Femur (tissue), 1 donor: ENCODE measurements around the gene FAM78A.

Experiments used
- DNase-seq: peaks from one replicate; pipeline ENCODE4 v3.0.0-alpha.2; 2017

FAM78A gene

DNA sequence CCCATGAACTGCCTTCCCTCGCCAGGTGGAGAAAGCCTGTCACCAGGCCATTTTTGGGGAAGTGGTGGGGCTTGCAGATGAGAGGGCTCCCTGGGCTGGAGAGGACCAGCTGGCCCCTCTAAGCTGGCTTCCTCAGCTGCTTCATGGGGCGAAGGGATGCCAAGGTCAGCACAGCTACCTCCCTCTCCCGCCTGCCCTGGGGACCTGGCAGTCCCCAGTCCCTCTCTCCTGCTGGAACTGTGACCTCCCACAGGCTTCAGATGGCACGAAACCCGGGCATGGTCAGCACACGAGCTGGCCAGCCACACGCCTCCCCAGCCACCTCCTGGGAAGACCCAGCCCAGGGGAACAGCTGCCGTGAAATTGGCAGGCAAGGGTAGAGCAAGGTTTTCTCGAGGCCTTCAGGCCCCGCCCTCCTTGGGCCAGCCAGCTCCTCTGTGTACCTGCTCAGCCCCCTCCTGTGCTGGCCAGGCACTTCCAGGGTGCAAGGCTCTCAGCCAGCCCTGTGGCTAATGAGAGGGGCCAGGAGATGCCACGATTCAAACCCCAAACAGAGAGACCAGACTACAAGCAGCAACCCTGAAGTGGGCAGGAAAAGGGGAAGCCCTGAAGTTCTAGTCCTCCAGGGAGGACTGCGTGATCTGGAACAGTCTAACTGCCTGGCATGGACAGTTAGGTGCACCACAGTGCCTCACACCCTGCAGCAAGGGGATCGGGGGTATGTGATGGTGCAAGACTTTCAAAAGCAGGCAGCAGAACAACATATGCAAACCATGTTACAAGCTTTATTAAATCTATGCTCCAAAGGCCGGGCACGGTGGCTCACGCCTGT, 26.1 kb upstream of the FAM78A start:
- peak; percentile 38 for DNase-seq

DNA sequence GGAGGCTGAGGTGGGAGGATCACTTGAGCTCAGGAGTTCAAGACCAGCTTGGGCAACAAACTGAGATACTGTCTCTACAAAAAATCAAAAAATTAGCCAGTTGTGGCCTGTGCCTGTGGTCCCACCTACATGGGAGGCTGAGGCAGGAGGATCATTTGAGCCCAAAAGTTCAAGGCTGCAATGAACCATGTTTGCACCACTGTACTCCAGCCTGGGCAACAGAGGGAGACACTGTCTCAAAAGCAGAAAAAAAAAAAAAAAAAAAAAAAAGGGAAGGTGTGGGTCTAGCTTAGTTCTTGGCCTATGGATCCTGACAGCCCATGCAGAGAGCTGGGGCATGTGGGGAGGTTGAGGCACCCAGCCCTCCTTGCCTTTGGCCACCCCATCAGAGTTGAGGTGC, 24.1 kb upstream of the FAM78A start:
- no peak for DNase-seq

DNA sequence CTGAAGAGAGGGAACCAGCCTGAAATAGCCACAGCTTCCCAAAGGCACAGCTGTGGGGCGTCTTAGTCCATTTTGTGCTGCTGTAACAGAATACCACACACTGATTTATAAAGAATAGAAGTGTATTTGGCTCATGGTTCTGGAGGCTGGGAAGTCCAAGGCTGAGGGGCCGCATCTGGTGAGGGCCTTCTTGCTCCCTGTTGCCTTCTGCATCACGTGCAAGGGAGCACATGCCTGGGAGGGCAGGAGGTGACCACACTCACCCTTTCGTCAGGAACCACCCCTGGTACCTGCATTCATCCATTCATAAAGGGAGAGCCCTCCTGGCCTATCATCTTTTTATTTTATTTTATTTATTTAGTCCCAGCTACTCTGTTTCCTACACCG, 23.6 kb upstream of the FAM78A start:
- DNase-seq = no peak

GRCh38 chr9:131299346-131299960, 23.1 kb upstream of the FAM78A start:
- peak; percentile 54 for DNase-seq

- peak; percentile 12 for DNase-seq
Measured at GRCh38 chr9:131298816-131299215, 22.5 kb upstream of the FAM78A start.

DNA sequence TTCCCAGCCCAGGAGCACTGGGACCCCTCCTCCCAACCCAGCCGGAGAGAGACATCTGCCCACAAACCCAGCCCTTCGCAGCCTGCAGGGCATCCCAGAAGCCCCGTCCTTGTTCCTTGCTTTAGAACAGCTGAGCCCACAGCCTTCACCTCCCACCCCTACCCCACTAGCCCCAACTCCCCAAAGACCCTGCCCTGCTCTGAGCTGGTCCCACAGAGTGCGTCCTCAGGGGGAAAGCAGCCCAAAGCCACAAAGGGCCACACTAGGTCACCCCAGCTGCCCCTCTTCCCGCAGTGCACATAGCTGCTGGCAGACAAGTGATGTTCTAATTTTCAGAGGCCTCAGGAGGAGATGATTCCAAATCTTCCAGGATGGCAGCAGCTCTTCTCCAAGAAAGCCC, 22.0 kb upstream of the FAM78A start:
- DNase-seq = no peak

DNA sequence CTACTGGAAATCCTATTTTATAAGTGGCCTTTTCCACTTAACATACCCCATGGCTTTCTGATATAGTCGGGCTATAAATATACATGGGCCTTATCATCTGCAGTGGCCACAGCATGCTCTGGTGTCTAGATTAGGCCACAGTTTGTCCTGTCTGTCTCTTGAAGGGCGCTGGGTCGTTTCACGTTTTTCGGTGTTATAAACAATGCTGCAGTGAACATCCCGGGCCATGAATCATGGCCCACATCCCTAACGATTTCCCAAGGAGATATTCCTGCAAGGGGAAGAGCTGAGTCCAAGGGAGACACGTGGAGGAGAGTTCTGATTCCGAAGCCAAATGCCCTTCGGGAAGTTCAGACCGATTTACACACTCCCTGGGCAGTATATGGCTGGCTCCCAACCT, 21.6 kb upstream of the FAM78A start:
- DNase-seq = peak; percentile 13

DNA sequence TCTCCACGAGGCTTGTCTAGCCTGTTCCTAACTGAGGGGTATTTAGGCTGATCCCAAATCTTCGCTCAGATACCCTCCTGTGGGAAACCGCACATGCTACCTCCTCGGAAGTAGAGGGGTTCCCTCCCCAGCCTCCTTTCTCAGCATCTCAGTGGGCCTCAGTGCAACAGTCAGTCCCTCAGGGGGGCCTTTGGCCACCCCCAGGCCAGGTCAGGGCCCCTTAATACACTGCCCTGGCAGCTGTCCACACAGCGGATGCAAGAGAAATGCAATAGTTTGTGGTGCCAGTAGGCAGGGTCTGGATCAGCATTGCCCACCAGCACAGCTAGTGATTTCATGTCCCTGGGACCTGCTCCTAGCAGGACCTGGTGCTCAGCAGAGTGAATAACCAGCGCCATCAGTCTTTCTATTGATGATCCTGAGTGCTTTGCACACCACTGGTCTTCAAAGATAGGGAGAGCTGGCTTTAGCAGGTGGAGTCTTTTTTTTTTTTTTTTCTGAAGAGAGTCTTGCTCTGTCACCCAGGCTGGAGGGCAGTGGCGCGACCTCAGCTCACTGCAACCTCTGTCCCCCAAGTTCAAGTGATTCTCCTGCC, 20.7 kb upstream of the FAM78A start:
- peak; percentile 11 for DNase-seq

- DNase-seq = no peak
Measured at GRCh38 chr9:131296460-131296859, 20.1 kb upstream of the FAM78A start.

DNA sequence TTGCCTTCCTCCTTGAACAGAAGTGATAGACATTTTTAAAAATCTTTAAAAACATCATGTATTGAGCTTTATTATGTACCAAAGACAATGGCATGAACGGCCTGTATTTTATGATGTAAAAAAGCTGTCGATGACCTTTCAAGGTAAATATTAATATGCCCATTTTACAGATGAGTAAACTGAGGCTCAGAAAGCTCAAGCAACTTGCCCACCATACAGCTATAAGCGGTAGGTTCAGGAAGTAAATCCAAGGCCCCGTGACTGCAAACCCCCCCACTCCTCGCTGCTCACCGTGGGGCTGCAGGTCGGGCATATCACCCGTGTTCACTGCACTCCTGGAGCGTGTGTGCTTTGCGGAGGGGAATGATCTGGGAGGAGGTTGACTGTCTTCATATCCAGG, 16.6 kb upstream of the FAM78A start:
- DNase-seq = no peak

DNA sequence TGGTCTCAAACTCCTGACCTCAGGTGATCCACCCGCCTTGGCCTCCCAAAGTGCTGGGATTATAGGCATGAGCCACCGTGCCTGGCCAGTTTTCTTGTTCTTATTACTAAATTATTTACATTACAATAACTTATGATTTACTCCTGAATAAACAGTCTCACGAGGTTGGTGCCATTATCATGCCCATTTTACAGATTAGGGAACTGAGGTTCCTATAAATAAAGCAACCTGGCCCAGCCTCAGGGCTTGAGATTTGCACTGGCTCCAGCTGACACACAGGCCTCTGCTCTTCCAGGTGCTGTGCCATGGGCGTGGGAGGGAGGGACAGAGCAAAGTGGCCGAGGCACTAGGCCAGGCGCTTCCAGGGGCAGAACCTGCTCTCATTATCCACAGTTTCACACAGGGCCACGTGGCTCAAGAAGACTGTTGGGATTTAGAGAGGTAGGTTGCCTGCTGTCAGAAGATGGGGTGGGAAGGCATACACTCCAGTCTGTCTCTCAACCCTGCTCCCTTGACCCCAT, 15.5 kb upstream of the FAM78A start:
- DNase-seq = no peak

GRCh38 chr9:131290767-131291370, 14.6 kb upstream of the FAM78A start:
- no peak for DNase-seq

DNA sequence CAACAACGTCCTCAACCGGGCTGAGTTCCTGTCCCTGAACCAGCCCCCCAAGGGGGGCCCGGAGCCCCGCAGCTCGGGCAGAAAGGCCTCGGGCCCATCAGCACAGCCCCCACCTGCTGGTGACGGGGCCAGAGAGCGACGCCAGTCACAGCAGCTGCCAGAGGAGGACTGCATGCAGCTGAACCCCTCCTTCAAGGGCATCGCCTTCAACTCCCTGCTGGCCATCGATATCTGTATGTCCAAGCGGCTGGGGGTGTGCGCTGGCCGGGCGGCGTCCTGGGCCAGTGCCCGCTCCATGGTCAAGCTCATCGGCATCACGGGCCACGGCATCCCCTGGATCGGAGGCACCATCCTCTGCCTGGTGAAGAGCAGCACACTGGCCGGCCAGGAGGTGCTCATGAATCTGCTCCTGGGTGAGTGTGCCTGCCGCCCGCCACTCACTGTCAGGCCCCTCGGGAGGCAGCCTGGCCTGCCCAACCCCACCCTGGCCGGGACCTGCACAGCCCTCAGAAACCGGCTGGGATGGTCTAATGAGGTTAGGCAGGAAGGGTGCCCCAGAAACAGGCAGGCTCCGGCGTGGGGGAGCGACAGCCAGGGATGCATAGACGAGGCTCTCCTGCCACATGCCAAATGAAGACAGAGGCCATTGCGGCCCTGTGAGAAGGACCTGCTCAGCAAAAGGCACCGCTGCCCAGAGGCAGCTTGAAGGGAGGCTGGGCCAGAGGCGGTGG, 13.9 kb upstream of the FAM78A start:
- peak; percentile 61 for DNase-seq

DNA sequence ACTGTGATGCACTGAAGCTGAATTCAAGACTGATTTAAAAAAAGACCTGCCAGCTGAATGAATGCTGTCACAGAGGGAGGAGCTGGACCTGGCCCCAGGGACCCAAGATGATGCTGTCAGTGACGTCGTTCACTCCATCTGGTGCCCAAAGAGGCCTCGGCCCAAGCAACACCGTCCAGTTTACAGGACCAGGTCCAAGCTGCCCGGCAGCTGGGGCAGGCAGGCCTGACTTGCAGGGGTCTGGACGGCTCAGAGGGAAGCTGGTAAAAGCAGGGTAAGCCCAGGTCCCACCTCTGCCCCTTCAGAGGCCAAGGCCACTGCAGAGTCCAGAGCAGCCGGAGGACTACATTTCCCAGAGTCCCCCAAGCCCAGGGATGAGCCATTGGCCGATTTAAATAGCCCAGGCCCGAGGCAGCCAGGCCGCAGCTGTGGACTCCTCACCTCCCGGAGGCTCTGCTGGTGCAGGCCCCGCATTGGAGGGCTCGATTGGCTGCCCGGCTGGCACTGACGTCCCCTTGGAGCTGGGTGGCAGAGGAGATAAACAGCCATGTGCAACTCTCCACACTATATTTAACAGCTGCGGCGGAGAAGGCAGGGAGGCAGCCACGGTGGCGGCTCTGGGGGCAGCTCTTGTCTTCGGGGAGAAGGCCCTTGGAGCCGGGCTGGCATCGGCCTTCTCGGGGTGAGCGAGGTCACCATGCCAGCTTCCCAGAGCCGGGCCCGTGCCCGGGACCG, 13.2 kb upstream of the FAM78A start, which contains the start of gene PLPP7:
Gene PLPP7, plus strand, starts transcription at position 423 of the 735 bp plus-strand sequence. Its CDS starts 275 bp downstream, at position 698.
- DNase-seq = peak; percentile 85

GRCh38 chr9:131288217-131288616, 11.9 kb upstream of the FAM78A start:
- no peak for DNase-seq

DNA sequence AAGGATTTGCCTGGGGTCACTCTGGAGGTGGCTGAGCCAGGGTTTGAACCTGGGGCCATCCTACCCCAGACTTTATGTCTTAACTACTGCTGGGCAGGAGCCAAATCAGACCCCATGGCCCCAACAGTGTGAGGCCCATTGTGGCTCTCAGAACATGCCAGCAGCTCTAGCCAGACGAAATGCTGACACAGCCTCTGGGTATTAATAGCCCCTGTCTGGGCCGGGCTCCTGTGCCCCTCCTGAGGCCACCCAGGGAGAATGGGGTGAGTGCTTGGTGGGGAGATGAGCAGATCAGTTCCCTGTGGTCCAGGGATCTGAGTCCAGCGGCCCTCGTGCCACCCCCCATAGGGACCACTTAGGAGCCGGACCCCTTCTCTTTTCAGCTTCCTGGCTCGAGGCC, 11.0 kb upstream of the FAM78A start:
- DNase-seq = no peak

- no peak for DNase-seq
Measured at GRCh38 chr9:131284856-131285255, 8.5 kb upstream of the FAM78A start.

DNA sequence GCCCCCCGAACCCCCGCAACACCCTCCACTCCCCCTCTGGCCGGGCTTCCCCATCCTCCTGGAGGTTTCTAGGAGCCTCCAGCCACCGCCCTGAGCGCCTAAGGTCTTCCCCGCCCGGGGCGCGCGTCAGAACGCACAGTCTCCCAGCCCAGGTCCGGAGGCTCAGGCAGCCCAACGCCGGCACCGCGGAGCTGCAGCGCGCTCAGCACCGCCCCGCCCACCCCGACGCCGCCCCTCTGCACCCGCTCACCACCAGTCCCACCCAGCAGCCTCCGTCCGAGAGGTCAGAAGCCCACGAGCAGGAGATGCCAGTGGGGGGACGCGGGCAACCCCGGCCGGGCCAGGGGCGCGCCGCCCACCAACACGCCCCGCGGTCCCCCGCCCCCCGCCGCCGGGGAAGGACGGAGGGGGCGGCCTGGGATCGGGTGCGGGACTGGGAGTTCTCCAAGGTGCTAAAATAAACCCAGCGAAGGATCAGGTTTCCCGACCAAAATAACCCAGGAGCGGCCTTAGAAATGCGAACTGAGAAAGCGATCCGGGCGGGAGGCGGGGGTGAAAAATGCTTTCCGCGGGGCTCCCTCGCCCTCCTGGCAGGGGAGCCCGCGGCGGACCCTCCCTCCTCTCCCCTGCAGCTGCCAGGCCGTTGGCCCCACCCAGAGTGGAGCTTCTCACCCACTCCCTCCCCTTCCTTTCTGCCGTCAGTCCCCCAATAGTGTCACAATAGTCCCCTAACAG, 6.5 kb upstream of the FAM78A start:
- peak; percentile 69 for DNase-seq

DNA sequence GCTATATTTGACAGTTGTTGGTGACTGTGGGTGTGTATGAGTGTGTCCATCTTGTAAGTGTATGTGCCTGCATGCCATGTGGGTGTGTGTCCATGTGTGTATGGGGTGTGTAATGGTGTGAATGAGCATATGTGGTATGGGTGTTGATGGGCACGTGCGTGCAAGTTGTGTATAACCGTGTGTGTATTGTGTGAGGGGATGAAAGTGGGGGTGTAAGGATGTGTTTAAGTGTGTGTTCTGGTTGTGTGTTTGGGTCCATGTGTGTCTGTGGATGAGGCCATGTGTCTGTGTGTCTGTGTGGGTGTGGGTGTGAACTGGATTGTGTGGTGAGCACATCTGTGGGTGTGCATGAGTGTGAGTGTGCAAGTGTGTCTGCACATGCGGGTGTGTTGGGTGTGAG, 5.9 kb upstream of the FAM78A start:
- DNase-seq = no peak

DNA sequence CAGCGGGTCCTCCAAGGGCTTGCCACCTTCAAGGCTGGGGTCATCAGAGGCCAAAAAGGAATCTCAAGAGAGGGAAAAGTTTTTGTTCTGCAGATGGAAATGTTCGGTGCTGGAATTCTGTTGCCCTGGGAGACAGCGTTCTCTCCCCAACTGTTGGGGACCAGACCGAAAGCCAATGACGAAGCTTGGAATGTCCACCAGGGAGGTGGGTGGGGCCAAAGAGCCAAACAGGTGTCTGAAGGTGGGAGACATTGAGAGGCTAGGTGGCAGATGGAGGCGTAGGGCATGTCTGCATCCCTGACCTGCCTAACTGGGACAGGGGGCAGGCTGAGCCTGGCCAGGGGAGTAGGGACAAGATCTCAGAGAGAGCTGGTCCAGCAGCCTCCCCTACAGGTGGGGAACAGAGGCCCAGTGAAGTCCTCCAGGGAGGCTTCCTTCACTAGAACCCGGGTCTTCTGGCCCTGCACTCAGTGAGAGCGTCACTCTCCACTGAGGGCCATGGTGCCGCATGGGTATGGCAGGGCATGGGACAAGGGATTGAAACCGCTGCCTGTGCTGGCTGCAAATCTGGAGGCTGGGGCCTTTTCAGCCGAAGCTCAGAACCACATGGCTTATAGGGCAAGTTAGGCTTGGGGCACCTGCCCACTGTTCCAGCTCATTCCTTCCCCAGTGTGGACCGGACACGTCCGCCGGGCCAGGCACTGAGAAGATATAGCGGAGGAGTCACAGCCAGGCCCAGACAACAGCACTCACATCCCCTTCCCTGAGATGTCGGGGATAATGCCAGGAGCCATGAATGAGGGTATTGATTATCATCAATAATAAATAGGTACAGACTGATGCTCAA, 5.0 kb upstream of the FAM78A start:
- DNase-seq = no peak
